ENCODE data around the gene ALDH3B1. TPM values are rescaled to one million over a fixed set of nuclear protein-coding genes. Genes with fewer than 3 reads are reported as not detected.

The ALDH3B1 gene
- total and polyA plus RNA-seq, 2 of the 4 experiments (the other 2 are of a cell fraction): 11.8 to 22.8 TPM

- no peak for TF ChIP-seq MAFK (IDR thresholded peaks at IDR 0.05; ENCODE audit: low read depth, low read length)
Measured at GRCh38 chr11:68016161-68016903, 6.2 kb downstream of the ALDH3B1 start (continued).

GRCh38 chr11:68016904-68017817 lies 7.0 kb downstream of the ALDH3B1 start:
- Histone ChIP-seq H3K4me2 (ENCODE audit: low read depth, low read length) (no peak overlapping the region), H2BK15ac (ENCODE audit: low read depth, low read length) (no peak overlapping the region), H3K27ac (ENCODE audit: insufficient read depth, low read length) (no peak overlapping the region), H2AK9ac (replicated peaks; ENCODE audit: low read depth, low read length, poor library complexity) (peak overlapping the region; percentile 70), H2AFZ (replicated peaks; ENCODE audit: low read length, poor library complexity) (peak overlapping the region; percentile 57), H4K8ac (ENCODE audit: low read depth in 2 of 2, low read length in 2 of 2) (no peak overlapping the region; a peak in 1 of 4 replicates), H4K20me1 (ENCODE audit: insufficient read depth, low read length) (no peaks in the 10 kb centered on the region), H3K9me1 (ENCODE audit: insufficient read depth, low read length) (peaks cover 19% of the 10 kb centered on the region), H3K79me1 (ENCODE audit: low read depth in 1 of 2, low read length in 2 of 2) (peaks cover 16 to 26% of the 10 kb centered on the region in 2 experiments; a peak in 3 of 4 replicates), H3K23ac (ENCODE audit: low read depth, low read length) (no peak overlapping the region), H2BK5ac (ENCODE audit: low read depth, low read length, poor library complexity, severe bottlenecking) (no peak overlapping the region), H2AK5ac (ENCODE audit: low read depth, low read length) (peak overlapping the region; percentile 74; the same call in 1 of the 2 replicates), H3K4me3 (ENCODE audit: insufficient read depth, low read depth, low read length) (no peak overlapping the region), H4K5ac (ENCODE audit: low read depth, low read length) (no peak overlapping the region), H3K18ac (ENCODE audit: low read depth, low read length) (no peak overlapping the region), H3K27me3 (ENCODE audit: control insufficient read depth, insufficient read depth, low read length) (no peaks in the 10 kb centered on the region), H3K36me3 (ENCODE audit: control insufficient read depth, insufficient read depth, low read length) (peaks cover 4% of the 10 kb centered on the region; the same call in 1 of the 2 replicates), H2BK120ac (ENCODE audit: low read depth, low read length) (no peak overlapping the region), H3K56ac (ENCODE audit: extremely low read depth, insufficient read depth, low read length) (no peak overlapping the region), H3K4me1 (ENCODE audit: control insufficient read depth, insufficient read depth, low read length) (peaks cover 32% of the 10 kb centered on the region), H3K9ac (ENCODE audit: low read depth, low read length) (no peak overlapping the region), H3K14ac (replicated peaks; ENCODE audit: low read depth, low read length) (no peak overlapping the region), H2BK20ac (ENCODE audit: low read depth, low read length) (no peak overlapping the region), H3K9me3 (ENCODE audit: control insufficient read depth, insufficient read depth, low read length) (no peaks in the 10 kb centered on the region), H3K4ac (ENCODE audit: low read depth, low read length) (peak overlapping the region; percentile 27), H4K91ac (ENCODE audit: insufficient read depth, low read depth, low read length) (peak overlapping the region; percentile 3; the same call in 1 of the 2 replicates)
- ChIA-PET CTCF (no interaction called here), POLR2A (ENCODE audit: unreplicated experiment) (no interaction called here)
- no TSS peak for BruUV-seq (replicated peaks)
- ATAC-seq (ENCODE audit: low read depth): no peak
- in situ Hi-C loops (cut with MboI; ENCODE audit: low sequenced_read_pairs) (no loop called here), intact Hi-C loops (cut with micrococcal nuclease) (no loop called here), dilution Hi-C loops (cut with HindIII; ENCODE audit: low sequenced_read_pairs, unreplicated experiment) (no loop called here)
- TF ChIP-seq, protein P1, sequence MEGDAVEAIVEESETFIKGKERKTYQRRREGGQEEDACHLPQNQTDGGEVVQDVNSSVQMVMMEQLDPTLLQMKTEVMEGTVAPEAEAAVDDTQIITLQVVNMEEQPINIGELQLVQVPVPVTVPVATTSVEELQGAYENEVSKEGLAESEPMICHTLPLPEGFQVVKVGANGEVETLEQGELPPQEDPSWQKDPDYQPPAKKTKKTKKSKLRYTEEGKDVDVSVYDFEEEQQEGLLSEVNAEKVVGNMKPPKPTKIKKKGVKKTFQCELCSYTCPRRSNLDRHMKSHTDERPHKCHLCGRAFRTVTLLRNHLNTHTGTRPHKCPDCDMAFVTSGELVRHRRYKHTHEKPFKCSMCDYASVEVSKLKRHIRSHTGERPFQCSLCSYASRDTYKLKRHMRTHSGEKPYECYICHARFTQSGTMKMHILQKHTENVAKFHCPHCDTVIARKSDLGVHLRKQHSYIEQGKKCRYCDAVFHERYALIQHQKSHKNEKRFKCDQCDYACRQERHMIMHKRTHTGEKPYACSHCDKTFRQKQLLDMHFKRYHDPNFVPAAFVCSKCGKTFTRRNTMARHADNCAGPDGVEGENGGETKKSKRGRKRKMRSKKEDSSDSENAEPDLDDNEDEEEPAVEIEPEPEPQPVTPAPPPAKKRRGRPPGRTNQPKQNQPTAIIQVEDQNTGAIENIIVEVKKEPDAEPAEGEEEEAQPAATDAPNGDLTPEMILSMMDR (conservative IDR thresholded peaks at IDR 0.05; ENCODE audit: low read depth, low read length): no peak
- no peak for TF ChIP-seq BHLHE40 (IDR thresholded peaks at IDR 0.05; ENCODE audit: low read depth, low read length)
- TF ChIP-seq, protein P2, sequence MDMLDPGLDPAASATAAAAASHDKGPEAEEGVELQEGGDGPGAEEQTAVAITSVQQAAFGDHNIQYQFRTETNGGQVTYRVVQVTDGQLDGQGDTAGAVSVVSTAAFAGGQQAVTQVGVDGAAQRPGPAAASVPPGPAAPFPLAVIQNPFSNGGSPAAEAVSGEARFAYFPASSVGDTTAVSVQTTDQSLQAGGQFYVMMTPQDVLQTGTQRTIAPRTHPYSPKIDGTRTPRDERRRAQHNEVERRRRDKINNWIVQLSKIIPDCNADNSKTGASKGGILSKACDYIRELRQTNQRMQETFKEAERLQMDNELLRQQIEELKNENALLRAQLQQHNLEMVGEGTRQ (IDR thresholded peaks at IDR 0.05; ENCODE audit: low read depth, low read length): peak; percentile 25; the same call in 1 of the 2 replicates
- 77% methylated on average over 8 of the region's 16 CpGs; no CpG with 5 or more reads in 1 of the 2 experiments for WGBS, 2 experiments (ENCODE audit: extremely low coverage in 2 of 2, insufficient read length in 1 of 2)
- no peak for DNase-seq

All from IMR-90 (cell line).